Astrocyte (in vitro differentiated cells and primary cell): ENCODE data around the gene EPC2.
"Not testable (repeated sequence)": the region's sequence is repeated elsewhere in the genome, so short reads cannot be mapped to it uniquely, and the experiment has no call there.

Source experiments
- EZH2 ChIP-seq: IDR thresholded peaks from 2 replicates; pipeline ENCODE4 v1.6.1; 2012; ENCODE audit warnings: mild to moderate bottlenecking, low read length, inconsistent platforms; ENCODE audit not compliant: insufficient read depth
- TF ChIP-seq, protein P1 (sequence below): IDR thresholded peaks from 2 replicates; pipeline ENCODE4 v1.5.1; 2011; ENCODE audit warnings: low read depth, mild to moderate bottlenecking, inconsistent platforms, low read length, moderate library complexity; ENCODE audit not compliant: insufficient read depth

DNA sequence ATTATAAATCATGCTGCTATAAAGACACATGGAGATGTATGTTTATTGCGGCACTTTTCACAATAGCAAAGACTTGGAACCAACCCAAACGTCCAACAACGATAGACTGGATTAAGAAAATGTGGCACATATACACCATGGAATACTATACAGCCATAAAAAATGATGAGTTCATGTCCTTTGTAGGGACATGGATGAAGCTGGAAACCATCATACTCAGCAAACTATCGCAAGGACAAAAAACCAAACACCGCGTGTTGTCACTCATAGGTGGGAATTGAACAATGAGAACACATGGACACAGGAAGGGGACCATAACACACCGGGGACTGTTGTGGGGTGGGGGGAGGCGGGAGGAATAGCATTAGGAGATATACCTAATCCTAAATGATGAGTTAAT, 17.8 kb downstream of the EPC2 start:
- TF ChIP-seq, protein P1, sequence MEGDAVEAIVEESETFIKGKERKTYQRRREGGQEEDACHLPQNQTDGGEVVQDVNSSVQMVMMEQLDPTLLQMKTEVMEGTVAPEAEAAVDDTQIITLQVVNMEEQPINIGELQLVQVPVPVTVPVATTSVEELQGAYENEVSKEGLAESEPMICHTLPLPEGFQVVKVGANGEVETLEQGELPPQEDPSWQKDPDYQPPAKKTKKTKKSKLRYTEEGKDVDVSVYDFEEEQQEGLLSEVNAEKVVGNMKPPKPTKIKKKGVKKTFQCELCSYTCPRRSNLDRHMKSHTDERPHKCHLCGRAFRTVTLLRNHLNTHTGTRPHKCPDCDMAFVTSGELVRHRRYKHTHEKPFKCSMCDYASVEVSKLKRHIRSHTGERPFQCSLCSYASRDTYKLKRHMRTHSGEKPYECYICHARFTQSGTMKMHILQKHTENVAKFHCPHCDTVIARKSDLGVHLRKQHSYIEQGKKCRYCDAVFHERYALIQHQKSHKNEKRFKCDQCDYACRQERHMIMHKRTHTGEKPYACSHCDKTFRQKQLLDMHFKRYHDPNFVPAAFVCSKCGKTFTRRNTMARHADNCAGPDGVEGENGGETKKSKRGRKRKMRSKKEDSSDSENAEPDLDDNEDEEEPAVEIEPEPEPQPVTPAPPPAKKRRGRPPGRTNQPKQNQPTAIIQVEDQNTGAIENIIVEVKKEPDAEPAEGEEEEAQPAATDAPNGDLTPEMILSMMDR = not testable (repeated sequence)
- TF ChIP-seq EZH2 = not testable (repeated sequence)
